Activated naive CD8-positive, alpha-beta T cell treated with anti-CD3 and anti-CD28 coated beads, Interleukin-2, amount 50 U/mL, for 16 hours (primary cell): ENCODE measurements around the gene TUBA4A.

Source experiments
- DNase-seq: peaks from one replicate; pipeline ENCODE4 v3.0.0-alpha.2; 2020; ENCODE audit warnings: low read depth, low spot score

Gene TUBA4A

GRCh38 chr2:219234331-219234730 lies 19.4 kb downstream of the TUBA4A start:
- no peak for DNase-seq

DNA sequence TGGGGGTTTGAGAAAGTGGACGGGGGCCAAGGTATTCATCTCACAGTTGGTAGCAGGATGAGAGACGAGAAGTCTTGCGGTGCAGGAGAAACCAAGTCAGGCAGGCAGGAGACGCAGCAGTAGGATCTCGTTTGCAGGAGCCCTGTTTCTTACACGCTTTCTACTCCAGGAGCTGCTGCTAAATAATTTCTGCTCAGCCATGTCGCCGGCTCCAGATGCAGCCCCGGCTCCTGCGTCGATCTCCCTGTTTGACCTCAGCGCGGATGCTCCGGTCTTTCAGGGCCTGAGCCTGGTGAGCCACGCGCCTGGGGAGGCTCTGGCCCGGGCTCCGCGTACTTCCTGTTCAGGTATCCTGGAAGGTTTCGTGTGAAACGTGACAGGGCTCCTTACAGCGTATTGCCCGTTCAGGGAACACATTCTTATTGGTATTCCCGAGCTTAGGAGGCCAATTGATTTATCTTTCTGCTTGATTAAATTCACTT lies 23.6 kb downstream of the TUBA4A start:
- DNase-seq: no peak

DNA sequence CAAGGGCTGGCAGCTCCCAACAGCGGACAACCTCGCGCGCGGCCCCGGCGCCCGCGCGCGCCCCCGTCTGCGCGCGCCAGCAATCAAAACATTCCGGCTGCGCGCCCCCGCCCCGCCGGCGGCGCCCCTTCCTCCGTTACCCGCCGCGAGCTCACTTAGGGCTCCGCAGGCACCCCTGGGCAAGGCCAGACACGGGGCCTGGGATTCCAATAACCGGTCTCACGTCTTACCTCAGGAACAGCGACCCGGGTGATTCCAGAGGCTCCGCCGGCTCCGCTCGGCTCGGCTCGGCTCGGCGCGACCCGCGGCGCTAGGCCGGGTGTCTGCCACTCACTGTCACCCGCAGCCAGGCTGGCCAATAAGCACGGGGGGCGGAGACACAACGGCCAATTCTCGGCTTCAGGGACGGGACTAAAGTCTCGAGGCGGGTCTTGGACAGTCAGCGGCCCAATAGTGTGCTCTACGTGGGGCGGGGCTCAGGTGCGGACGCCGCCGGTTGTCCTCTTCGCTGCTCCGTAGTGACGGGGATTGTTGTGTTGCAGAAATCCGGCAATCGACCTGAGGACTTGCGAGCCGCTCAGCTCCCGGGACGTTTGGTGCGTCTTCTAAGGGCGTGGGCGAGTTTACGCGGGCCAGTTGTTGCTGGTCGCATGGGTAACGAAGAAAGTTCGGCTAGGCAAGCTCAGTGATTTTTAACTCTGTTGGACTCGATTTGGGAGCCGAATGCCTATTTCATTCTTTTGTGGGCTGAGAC lies 24.2 kb downstream of the TUBA4A start, which contains the start of the genes ANKZF1 and ATG9A:
Gene ANKZF1 (plus strand): TSS at position 502 of the 754 bp plus-strand sequence. CDS start 452 bp downstream, outside the sequence.
Gene ATG9A (minus strand): TSS at position 332 of the 754 bp plus-strand sequence. CDS start 1,612 bp downstream, outside the sequence.
- peak; percentile 98 for DNase-seq

GRCh38 chr2:219228911-219229304 lies 24.8 kb downstream of the TUBA4A start:
- DNase-seq: no peak

- DNase-seq: no peak
Observed at GRCh38 chr2:219228041-219228910, 25.4 kb downstream of the TUBA4A start.

- no peak for DNase-seq
Observed at GRCh38 chr2:219225350-219225749, 28.4 kb downstream of the TUBA4A start.

DNA sequence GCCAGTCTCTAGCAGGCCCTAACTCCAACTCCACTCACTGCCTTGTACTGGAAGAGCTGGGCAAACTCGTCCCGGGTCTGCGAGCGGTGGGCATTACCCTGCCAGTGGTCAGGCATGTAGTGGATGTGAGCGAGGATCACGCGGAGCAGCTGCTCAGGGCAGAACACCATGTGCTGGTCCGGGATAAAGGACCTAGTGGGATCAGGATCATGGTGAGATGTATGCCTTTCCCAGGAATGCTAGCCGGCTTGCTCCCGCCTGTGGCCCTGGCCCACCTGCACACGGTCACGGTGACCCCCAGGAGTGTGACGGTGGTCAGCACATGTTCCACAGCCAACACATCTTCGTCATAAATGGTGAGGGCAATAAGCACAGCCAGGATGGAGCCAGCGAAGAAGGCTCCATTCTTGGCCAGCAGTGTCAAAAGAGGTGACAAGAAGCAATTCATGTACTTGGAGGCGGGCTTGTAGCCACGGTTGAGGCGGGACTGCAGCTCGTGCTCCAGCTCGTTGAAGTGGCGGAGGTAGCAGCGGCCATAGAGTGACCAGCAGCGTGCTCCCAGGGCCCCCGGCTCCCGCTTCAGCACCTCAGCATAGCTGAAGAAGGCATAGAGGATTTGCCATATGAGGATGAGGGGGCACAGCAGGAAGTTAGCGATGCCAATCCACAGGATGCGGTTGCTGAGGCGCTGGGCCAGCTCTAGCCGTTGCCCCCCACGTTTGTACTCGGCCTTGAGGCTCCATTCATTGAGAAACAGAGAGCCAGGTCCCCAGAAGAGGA lies 29.7 kb downstream of the TUBA4A start:
- DNase-seq: no peak

DNA sequence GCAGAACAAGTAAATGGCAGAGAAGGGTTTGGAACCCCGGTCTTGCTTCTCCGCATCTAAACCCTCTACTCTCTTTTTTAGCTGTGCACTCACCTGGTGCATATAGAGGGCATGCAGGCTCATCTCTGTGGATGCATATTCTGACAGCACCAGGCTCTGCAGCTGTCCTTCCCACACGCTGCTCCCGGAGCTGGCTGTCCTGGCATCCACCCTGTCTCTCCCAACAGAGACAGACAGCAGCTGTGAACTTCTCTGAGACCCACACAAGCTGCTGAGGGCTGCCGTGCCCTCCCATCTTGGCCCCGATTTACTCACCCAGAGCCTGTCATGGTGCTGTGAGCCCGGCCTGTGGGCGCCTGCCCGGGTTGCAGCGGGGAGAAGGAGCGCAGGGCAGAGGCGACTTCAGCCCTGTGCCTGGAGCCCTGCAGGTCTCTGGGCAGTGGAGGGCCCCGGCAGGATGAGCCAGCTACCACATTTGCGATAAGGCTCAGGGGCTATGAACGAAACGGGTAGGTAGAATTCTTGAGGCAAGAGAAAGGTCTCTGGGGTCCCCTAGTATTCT lies 31.7 kb downstream of the TUBA4A start:
- no peak for DNase-seq

DNA sequence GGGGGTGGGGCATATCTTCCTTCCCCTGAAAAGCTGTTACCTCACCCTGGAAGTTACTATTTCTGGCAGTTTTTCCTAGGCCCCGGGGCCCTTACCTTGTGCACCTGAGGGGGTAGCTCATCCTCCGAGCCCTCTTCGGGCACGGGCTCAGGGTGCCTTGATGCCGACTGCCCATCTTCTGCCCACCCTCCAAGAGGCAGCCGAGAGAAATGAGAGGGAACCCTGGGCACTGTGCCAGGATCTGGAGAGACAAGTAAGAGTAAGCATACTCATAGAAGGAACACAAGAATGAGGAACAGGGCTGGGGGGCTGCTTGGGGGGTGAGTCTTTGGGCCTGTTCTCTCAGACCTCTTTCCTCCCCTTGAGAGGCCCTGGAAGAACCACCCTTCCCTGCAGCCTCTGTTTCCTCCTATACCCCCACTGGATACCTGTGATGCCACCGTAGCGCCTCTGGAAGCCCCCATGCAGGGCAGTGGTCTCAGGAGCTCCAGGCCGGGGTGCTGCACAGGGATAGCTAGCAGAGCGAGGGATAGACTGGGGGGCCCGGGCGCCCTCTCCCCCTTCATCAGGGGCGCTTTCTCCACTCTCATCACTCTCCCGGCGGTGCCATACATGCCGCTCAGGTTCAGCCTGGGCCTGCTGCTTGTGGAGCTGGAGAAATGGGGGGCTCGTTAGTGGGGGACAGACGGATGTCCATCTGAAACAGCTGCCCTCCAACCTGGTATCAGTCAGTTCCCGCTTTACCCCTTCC lies 32.9 kb downstream of the TUBA4A start:
- no peak for DNase-seq

- no peak for DNase-seq
Observed at GRCh38 chr2:219219784-219220532, 33.8 kb downstream of the TUBA4A start.

DNA sequence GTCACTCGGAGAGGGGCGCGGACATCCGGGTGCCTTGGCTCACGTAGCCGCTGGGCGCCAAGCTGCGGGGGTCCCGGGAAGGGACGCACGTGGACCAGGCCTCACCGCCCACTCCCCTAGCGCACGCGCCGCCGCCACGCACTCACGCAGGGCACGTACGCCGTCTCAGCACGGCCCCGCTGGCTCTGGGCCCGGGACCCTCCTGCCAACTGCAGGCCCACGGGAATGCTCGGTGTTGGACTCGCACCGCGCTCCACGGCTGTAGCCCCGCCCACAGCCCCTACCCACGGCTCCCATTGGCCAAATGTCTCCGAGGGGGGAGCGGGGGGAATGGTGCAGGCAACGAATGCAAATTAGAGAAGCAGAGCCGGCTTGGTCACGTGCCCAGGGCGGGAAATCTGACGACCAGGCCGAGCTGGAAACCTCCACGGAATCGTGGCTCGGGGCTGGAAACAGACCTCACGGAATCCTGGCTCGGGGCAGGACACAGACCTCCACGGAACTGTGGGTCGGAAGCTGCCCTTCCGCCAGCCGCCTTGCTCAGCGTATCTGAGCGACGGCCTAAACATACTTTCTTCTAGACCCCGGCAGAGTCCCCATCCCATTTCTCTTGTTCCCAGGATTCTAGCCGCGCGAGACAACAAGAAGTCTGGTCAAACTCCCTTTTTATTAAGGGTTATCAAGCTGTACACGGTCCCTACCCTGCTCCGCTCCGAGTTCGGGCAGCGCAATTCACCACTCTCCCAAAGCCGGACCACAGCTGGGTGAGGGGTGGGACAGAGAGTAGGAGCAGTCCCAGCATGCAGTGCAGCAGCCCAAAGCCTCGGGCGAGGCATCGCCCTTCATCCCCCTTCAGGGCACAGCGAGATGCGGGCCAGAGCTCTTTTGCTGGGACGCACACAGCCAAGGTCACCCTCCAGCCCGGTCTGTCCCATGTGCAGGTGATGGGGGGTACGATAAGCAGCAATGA lies 34.7 kb downstream of the TUBA4A start, which contains the start of gene ABCB6:
Gene ABCB6 (minus strand): TSS at position 227 of the 970 bp plus-strand sequence. CDS start 285 bp downstream, outside the sequence.
- DNase-seq: peak; percentile 78

DNA sequence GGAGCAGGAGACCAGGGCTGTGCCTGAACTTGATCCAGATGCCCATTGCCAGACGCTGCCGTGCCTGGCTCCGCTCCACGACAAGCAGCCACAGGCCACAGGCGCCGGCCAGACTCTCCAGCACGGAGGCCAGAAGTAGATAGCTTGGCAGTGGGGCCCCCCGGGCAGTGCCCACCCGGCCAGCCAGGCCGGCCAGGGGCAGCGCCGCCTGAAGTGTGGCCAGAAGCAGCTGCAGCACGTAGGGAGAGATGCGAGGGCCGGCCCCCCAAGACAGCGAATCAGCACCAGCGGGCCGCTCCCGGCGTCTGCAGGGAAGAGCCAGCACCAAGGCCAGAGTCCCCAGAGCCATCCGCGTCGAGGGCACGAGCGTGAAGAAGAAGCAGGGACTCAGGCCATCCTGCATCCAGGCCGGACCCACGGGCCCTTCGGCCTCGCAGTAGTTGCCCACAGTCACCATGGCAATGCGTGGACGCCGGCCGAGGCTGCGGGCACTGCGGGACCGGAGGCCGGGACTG lies 35.4 kb downstream of the TUBA4A start:
- no peak for DNase-seq

- no peak for DNase-seq
Observed at GRCh38 chr2:219216535-219216915, 37.2 kb downstream of the TUBA4A start.

DNA sequence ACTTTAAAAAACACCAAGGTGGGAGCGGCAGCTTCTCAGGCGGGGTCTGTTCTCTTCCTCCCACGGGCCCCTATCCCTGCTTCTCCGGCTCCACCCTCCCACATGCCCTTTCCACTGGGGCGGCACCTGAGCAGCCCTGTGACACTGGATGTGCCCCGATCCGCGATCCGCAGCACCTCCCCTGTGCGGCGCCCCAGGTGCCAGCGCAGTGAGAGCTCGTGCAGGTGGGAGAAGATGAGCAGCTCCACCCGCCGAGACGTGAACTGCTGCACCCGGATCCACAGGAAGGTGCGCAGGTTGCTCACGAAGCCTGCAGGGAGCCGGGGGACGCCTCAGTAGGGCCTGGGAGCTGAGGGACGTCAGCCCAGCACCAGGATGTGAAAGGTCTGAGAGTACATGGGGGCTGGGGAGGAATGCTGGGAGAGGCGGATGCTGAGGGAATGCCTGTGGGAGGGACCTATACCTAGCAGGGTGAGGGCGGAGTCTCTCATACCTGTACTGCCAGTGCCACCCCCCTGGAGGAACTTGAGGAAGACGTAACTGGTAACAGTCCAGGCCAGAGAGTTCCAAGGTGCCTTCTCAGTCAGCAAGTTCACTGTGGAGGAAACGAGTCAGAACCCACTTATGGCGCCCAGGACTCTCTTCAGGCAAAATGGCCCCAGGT lies 37.7 kb downstream of the TUBA4A start:
- no peak for DNase-seq

- no peak for DNase-seq
Observed at GRCh38 chr2:219214786-219215185, 38.9 kb downstream of the TUBA4A start.

GRCh38 chr2:219214141-219214540 lies 39.6 kb downstream of the TUBA4A start:
- no peak for DNase-seq

- DNase-seq: no peak
Observed at GRCh38 chr2:219213486-219214071, 40.1 kb downstream of the TUBA4A start.
